Lung (tissue), 13 donors: ENCODE data around the gene SLC66A1. TPM values are rescaled to one million over a fixed set of nuclear protein-coding genes. Genes with fewer than 3 reads are reported as not detected.
A peak's percentile ranks its signal among the peaks of the same experiment; 100 is the strongest.

Experiments used
- ATAC-seq: fragments of 200-7000 bp; cut with Tn5 transposase; one replicate; pipeline ENCODE4 v1.9.1; 2020; ENCODE audit warnings: moderate number of reproducible peaks; ENCODE audit not compliant: insufficient read depth, low FRiP score
- DNase-seq, 3 donors: peaks; one replicate each; pipeline ENCODE4 v3.0.0-alpha.2; 2013 to 2017
- H3K27ac ChIP-seq, 2 donors: one replicate each; pipeline ENCODE4 v1.5.1; 2013; ENCODE audit warnings: mild to moderate bottlenecking in 2 of 2, moderate library complexity in 2 of 2, control low read depth in 1 of 2, inconsistent platforms in 1 of 2, low read depth in 1 of 2, low read length in 1 of 2
- H3K27me3 ChIP-seq, 3 donors: one replicate each; pipeline ENCODE4 v1.5.1; 2013; ENCODE audit warnings: low read length in 2 of 3; ENCODE audit not compliant: control insufficient read depth in 3 of 3, insufficient read depth in 3 of 3
- H3K36me3 ChIP-seq, 4 donors: one replicate each; pipeline ENCODE4 v1.5.1; 2013; ENCODE audit warnings: low read length in 4 of 4, mild to moderate bottlenecking in 1 of 4, moderate library complexity in 1 of 4; ENCODE audit not compliant: control insufficient read depth in 4 of 4, insufficient read depth in 4 of 4
- H3K4me1 ChIP-seq, 5 donors: one replicate each; pipeline ENCODE4 v1.5.1; 2013; ENCODE audit warnings: low read length in 5 of 5, mild to moderate bottlenecking in 2 of 5, moderate library complexity in 1 of 5; ENCODE audit not compliant: control insufficient read depth in 5 of 5, insufficient read depth in 5 of 5
- H3K4me3 ChIP-seq: one replicate; pipeline ENCODE4 v1.5.1; 2013; ENCODE audit warnings: mild to moderate bottlenecking, control low read depth, moderate library complexity
- H3K9ac ChIP-seq, 2 donors: one replicate each; pipeline ENCODE4 v1.5.1; 2013; ENCODE audit warnings: low read length in 2 of 2, control low read depth in 1 of 2; ENCODE audit not compliant: insufficient read depth in 1 of 2
- H3K9me3 ChIP-seq, 4 donors: one replicate each; pipeline ENCODE4 v1.5.1; 2013; ENCODE audit warnings: low read length in 3 of 4, mild to moderate bottlenecking in 1 of 4, moderate library complexity in 1 of 4; ENCODE audit not compliant: control insufficient read depth in 4 of 4, insufficient read depth in 3 of 4
- CTCF ChIP-seq: IDR thresholded peaks from 2 replicates; pipeline ENCODE4 v1.5.1; 2012; ENCODE audit warnings: mild to moderate bottlenecking; ENCODE audit errors: control extremely low read depth, extremely low read depth
- WGBS, 2 donors: extraction: QIAGEN DNeasy Blood & Tissue Kit; methylation state at CpG; one replicate each; pipeline ENCODE4 v1.1.7; 2013; 5-methylcytosine and 5-hydroxymethylcytosine counted together
- polyA plus RNA-seq, 2 donors: library from polyadenylated mRNA; stranded (reverse); fragments of 200-250 nt; gene quantifications; one replicate each; pipeline ENCODE4 v1.2.1, GENCODE V29; 2013
- small RNA-seq: library from RNA; depleted of rRNA; stranded (forward); fragments of <200 nt; gene quantifications from one replicate; pipeline ENCODE3, GENCODE V24; 2014; ENCODE audit warnings: low replicate concordance
- total RNA-seq, 2 donors: library from RNA; depleted of rRNA in 1 of 2; stranded (reverse); fragments of >200 nt in 1 of 2; gene quantifications; one replicate each; pipeline ENCODE4 v1.2.1, GENCODE V29; 2014 to 2021
- donor health status: control.
- donor health status: control.
- donor health status: Bipolar disorder and iron deficiency.
- donor health status: healthy.
- donor health status: DM: yes; HTN: yes; CAD: no.

The SLC66A1 gene
- total and polyA plus RNA-seq, 4 donors = 15.9 to 22.4 (median 20.3) TPM

- ATAC-seq = no peak
- 92 to 94% methylated on average over 17 of the region's 17 CpGs for WGBS, 2 donors
- peaks cover 7 to 48% (median 21%) of the 10 kb centered on the region in 4 donors for H3K36me3 ChIP-seq
- DNase-seq = no peak
- no peak for TF ChIP-seq CTCF
- H3K4me3 ChIP-seq = peak overlapping the region; percentile 10
- H3K9ac ChIP-seq = no peak overlapping the region
- no peaks in the 10 kb centered on the region for H3K27me3 ChIP-seq
- H3K4me1 ChIP-seq = peaks cover 0 to 3% (median 0%) of the 10 kb centered on the region in 5 donors
- no peak overlapping the region for H3K27ac ChIP-seq
- H3K9me3 ChIP-seq = no peaks in the 10 kb centered on the region
These were observed 65.9 kb downstream of the SLC66A1 start for GRCh38 chr1:19377812-19378718.

Small RNA genes lying within 50 kb of the gene (small RNA-seq; reads per million reads assigned to genes)
- gene RNU6-1099P = not detected

Other genes starting within 250 kb of the SLC66A1 start
- 100 to 1,000 TPM; 110 to 128 TPM for gene UBR4, start 102.1 kb upstream of the SLC66A1 start, total RNA-seq
- gene UBR4, start 102.1 kb upstream of the SLC66A1 start, polyA plus RNA-seq = 100 to 1,000 TPM in 1 of 2 donors, 10 to 100 TPM in 1; 90.8 to 116 TPM
- gene EMC1, start 60.8 kb upstream of the SLC66A1 start, total RNA-seq = 10 to 100 TPM; 50.1 to 52.7 TPM
- 10 to 100 TPM; 12.1 to 22.9 TPM for gene EMC1, start 60.8 kb upstream of the SLC66A1 start, polyA plus RNA-seq
- 10 to 100 TPM; 13.9 to 33.3 TPM for gene MRTO4, start 60.5 kb upstream of the SLC66A1 start, total RNA-seq
- 10 to 100 TPM; 38.1 to 59.1 TPM for gene MRTO4, start 60.5 kb upstream of the SLC66A1 start, polyA plus RNA-seq
- 1 to 10 TPM in 1 of 2 donors, under 1 TPM in 1; 0.74 to 1.3 TPM for gene AKR7A3, start 23.6 kb upstream of the SLC66A1 start, total RNA-seq
- gene AKR7A3, start 23.6 kb upstream of the SLC66A1 start, polyA plus RNA-seq = under 1 TPM; 0.23 to 0.91 TPM
- gene AKR7A2, start 182 bp upstream of the SLC66A1 start, total RNA-seq = 10 to 100 TPM; 49.5 to 54.0 TPM
- 10 to 100 TPM; 15.3 to 36.4 TPM for gene AKR7A2, start 182 bp upstream of the SLC66A1 start, polyA plus RNA-seq
- gene CAPZB, start 173.2 kb downstream of the SLC66A1 start, total RNA-seq = 100 to 1,000 TPM in 1 of 2 donors, 10 to 100 TPM in 1; 94.7 to 283 TPM
- 100 to 1,000 TPM; 274 to 339 TPM for gene CAPZB, start 173.2 kb downstream of the SLC66A1 start, polyA plus RNA-seq